Measurements from ENCODE around the gene TACC2.

- no peak for TF ChIP-seq CTCF (conservative IDR thresholded peaks at IDR 0.05)
- TF ChIP-seq EZH2 (IDR thresholded peaks at IDR 0.05; ENCODE audit: low read depth): no peak
These were observed 67.6 kb downstream of the TACC2 start for GRCh38 chr10:122056431-122057094.
